Measurements from ENCODE around the gene CREB3L2. TPM values are rescaled to one million over a fixed set of nuclear protein-coding genes. Genes with fewer than 3 reads are reported as not detected.
A peak's percentile ranks its signal among the peaks of the same experiment; 100 is the strongest.

The CREB3L2 gene
- total and polyA plus RNA-seq, 10 of the 15 experiments (the other 5 are each of a cell fraction or from before 2014, with no cell fraction given): 6.4 to 67.1 (median 26.2) TPM

GRCh38 chr7:138002096-138002827 is 376 bp upstream of the CREB3L2 start (continued):
- TF ChIP-seq NKRF (conservative IDR thresholded peaks at IDR 0.05): 0 out of 2 replicates have a peak, but pooled peaks have one; percentile 35
- TF ChIP-seq NBN (IDR thresholded peaks at IDR 0.05): peak; percentile 100
- peak; percentile 29 for TF ChIP-seq E4F1 (IDR thresholded peaks at IDR 0.05; ENCODE audit: borderline replicate concordance, partially characterized antibody)
- TF ChIP-seq SIN3A (IDR thresholded peaks at IDR 0.05; ENCODE audit: low read depth, low read length): no peak
- no peak; the same call in 1 of the 2 replicates for TF ChIP-seq TBL1XR1 (IDR thresholded peaks at IDR 0.05; ENCODE audit: low read depth, low read length)
- TF ChIP-seq BCL3 (IDR thresholded peaks at IDR 0.05; ENCODE audit: borderline replicate concordance, insufficient read depth, low read depth, low read length, poor library complexity, severe bottlenecking): no peak
- TF ChIP-seq RAD21 (IDR thresholded peaks at IDR 0.05; ENCODE audit: insufficient read depth, low read depth, low read length): peak; percentile 62
- 0 out of 2 replicates have a peak, but pooled peaks have one; percentile 33 for TF ChIP-seq HDGF (IDR thresholded peaks at IDR 0.05)
- TF ChIP-seq NR2C2 (IDR thresholded peaks at IDR 0.05; ENCODE audit: borderline replicate concordance, control insufficient read depth, insufficient read length, low read depth): no peak
- TF ChIP-seq SPI1 (IDR thresholded peaks at IDR 0.05; ENCODE audit: borderline replicate concordance, insufficient read depth, low read depth, low read length): no peak
- peak; percentile 2 to 25; a peak in 1 of 4 replicates for TF ChIP-seq IKZF2 (IDR thresholded peaks at IDR 0.05)
- TF ChIP-seq NFYA (IDR thresholded peaks at IDR 0.05; ENCODE audit: borderline replicate concordance, low read depth, low read length): peak; percentile 15; the same call in 1 of the 2 replicates
- no peak for TF ChIP-seq CHD1 (IDR thresholded peaks at IDR 0.05; ENCODE audit: low read depth, low read length)
- no peak for TF ChIP-seq FOXM1 (IDR thresholded peaks at IDR 0.05; ENCODE audit: low read depth, low read length)
- no peak for TF ChIP-seq STAT1 (conservative IDR thresholded peaks at IDR 0.05)
- no peak for TF ChIP-seq FOXK2 (IDR thresholded peaks at IDR 0.05)
- peak; percentile 93 for TF ChIP-seq CHD2 (IDR thresholded peaks at IDR 0.05; ENCODE audit: borderline replicate concordance, low read depth, low read length)
- no peak for TF ChIP-seq CHD4 (IDR thresholded peaks at IDR 0.05)
- TF ChIP-seq CREM (IDR thresholded peaks at IDR 0.05; ENCODE audit: low read depth): peak; percentile 93
- peak; percentile 94 for TF ChIP-seq DPF2 (IDR thresholded peaks at IDR 0.05)
- no peak for TF ChIP-seq ZNF622 (IDR thresholded peaks at IDR 0.05)
- TF ChIP-seq TARDBP (IDR thresholded peaks at IDR 0.05; ENCODE audit: borderline replicate concordance): no peak
- peak; percentile 65; the same call in 1 of the 2 replicates for TF ChIP-seq EED (IDR thresholded peaks at IDR 0.05; ENCODE audit: low read depth)
- no peak for TF ChIP-seq POLR2A (IDR thresholded peaks at IDR 0.05; ENCODE audit: low read depth, low read length)
- no peak for TF ChIP-seq KAT2A (conservative IDR thresholded peaks at IDR 0.05; ENCODE audit: control insufficient read depth, low read depth, low read length)
- TF ChIP-seq JUNB (IDR thresholded peaks at IDR 0.05): no peak
- TF ChIP-seq ETV6 (conservative IDR thresholded peaks at IDR 0.05 in 1 of 2, IDR thresholded peaks at IDR 0.05 in 1 of 2; ENCODE audit: borderline replicate concordance in 1 of 2, low read depth in 1 of 2): no peak
- no peak for TF ChIP-seq ASH2L (IDR thresholded peaks at IDR 0.05; ENCODE audit: borderline replicate concordance, low read depth)

Measured in GM12878 (cell line).